ENCODE measurements around the gene DCST1.

Gene DCST1

GRCh38 chr1:155014709-155015508 lies 18.7 kb upstream of the DCST1 start:
- DNase-seq (ENCODE audit: low read depth in 1 of 2, low spot score in 1 of 2) = peak in 1 of 2 experiments; percentile 39
- Histone ChIP-seq H3K27me3 (ENCODE audit: insufficient read depth, poor library complexity, severe bottlenecking) (no peaks in the 10 kb centered on the region), H3K4me3 (replicated peaks; ENCODE audit: insufficient read depth, low read length) (no peak overlapping the region), H3K27ac (replicated peaks) (no peak overlapping the region)
- no peak for TF ChIP-seq GABPA (IDR thresholded peaks at IDR 0.05; ENCODE audit: low read depth)
- TF ChIP-seq SPI1 (IDR thresholded peaks at IDR 0.05; ENCODE audit: borderline replicate concordance, low read depth) = no peak
- TF ChIP-seq, protein P1, sequence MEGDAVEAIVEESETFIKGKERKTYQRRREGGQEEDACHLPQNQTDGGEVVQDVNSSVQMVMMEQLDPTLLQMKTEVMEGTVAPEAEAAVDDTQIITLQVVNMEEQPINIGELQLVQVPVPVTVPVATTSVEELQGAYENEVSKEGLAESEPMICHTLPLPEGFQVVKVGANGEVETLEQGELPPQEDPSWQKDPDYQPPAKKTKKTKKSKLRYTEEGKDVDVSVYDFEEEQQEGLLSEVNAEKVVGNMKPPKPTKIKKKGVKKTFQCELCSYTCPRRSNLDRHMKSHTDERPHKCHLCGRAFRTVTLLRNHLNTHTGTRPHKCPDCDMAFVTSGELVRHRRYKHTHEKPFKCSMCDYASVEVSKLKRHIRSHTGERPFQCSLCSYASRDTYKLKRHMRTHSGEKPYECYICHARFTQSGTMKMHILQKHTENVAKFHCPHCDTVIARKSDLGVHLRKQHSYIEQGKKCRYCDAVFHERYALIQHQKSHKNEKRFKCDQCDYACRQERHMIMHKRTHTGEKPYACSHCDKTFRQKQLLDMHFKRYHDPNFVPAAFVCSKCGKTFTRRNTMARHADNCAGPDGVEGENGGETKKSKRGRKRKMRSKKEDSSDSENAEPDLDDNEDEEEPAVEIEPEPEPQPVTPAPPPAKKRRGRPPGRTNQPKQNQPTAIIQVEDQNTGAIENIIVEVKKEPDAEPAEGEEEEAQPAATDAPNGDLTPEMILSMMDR (IDR thresholded peaks at IDR 0.05; ENCODE audit: insufficient read depth, low read length) = no peak
- TF ChIP-seq POLR2AphosphoS5 (IDR thresholded peaks at IDR 0.05; ENCODE audit: low read depth) = no peak; the same call in 1 of the 2 replicates
- TF ChIP-seq, protein P2, sequence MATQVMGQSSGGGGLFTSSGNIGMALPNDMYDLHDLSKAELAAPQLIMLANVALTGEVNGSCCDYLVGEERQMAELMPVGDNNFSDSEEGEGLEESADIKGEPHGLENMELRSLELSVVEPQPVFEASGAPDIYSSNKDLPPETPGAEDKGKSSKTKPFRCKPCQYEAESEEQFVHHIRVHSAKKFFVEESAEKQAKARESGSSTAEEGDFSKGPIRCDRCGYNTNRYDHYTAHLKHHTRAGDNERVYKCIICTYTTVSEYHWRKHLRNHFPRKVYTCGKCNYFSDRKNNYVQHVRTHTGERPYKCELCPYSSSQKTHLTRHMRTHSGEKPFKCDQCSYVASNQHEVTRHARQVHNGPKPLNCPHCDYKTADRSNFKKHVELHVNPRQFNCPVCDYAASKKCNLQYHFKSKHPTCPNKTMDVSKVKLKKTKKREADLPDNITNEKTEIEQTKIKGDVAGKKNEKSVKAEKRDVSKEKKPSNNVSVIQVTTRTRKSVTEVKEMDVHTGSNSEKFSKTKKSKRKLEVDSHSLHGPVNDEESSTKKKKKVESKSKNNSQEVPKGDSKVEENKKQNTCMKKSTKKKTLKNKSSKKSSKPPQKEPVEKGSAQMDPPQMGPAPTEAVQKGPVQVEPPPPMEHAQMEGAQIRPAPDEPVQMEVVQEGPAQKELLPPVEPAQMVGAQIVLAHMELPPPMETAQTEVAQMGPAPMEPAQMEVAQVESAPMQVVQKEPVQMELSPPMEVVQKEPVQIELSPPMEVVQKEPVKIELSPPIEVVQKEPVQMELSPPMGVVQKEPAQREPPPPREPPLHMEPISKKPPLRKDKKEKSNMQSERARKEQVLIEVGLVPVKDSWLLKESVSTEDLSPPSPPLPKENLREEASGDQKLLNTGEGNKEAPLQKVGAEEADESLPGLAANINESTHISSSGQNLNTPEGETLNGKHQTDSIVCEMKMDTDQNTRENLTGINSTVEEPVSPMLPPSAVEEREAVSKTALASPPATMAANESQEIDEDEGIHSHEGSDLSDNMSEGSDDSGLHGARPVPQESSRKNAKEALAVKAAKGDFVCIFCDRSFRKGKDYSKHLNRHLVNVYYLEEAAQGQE (IDR thresholded peaks at IDR 0.05; ENCODE audit: insufficient replicate concordance, low read depth) = no peak

- TF ChIP-seq, protein P1 (IDR thresholded peaks at IDR 0.05; ENCODE audit: insufficient read depth, low read length) = no peak
- TF ChIP-seq, protein P2 (IDR thresholded peaks at IDR 0.05; ENCODE audit: insufficient replicate concordance, low read depth) = no peak
- TF ChIP-seq POLR2AphosphoS5 (IDR thresholded peaks at IDR 0.05; ENCODE audit: low read depth) (no peak; the same call in 1 of the 2 replicates), SPI1 (IDR thresholded peaks at IDR 0.05; ENCODE audit: borderline replicate concordance, low read depth) (no peak), GABPA (IDR thresholded peaks at IDR 0.05; ENCODE audit: low read depth) (no peak)
These were observed 17.9 kb upstream of the DCST1 start for GRCh38 chr1:155015527-155016230.

DNA sequence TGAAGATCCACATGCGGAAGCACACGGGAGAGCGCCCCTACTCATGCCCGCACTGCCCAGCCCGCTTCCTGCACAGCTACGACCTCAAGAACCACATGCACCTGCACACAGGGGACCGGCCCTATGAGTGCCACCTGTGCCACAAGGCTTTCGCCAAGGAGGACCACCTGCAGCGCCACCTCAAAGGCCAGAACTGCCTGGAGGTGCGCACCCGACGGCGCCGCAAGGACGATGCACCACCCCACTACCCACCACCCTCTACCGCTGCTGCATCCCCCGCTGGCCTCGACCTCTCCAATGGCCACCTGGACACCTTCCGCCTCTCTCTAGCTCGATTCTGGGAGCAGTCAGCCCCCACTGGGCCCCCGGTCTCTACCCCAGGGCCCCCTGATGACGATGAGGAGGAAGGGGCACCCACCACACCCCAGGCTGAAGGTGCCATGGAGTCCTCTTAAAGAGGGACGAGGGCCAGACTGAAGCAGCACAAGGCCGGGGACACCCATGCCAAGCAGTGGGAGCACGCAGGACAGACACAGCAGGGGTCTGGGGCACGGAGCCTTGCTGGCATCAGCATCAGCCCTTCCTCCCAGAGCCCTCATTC lies 17.3 kb upstream of the DCST1 start:
- no peak overlapping the region; the same call in 1 of the 2 replicates for H3K27ac ChIP-seq (replicated peaks)
- TF ChIP-seq SPI1 (IDR thresholded peaks at IDR 0.05; ENCODE audit: borderline replicate concordance, low read depth) (no peak), POLR2AphosphoS5 (IDR thresholded peaks at IDR 0.05; ENCODE audit: low read depth) (peak; percentile 67)
- TF ChIP-seq, protein P2 (IDR thresholded peaks at IDR 0.05; ENCODE audit: insufficient replicate concordance, low read depth) = no peak
- H3K4me3 ChIP-seq (replicated peaks; ENCODE audit: insufficient read depth, low read length) = no peak overlapping the region
- no peaks in the 10 kb centered on the region for H3K27me3 ChIP-seq (ENCODE audit: insufficient read depth, poor library complexity, severe bottlenecking)
- peak in 1 of 2 experiments; percentile 28 for DNase-seq (ENCODE audit: low read depth in 1 of 2, low spot score in 1 of 2)

More at GRCh38 chr1:155015527-155016230, 17.9 kb upstream of the DCST1 start:
- Histone ChIP-seq H3K4me3 (replicated peaks; ENCODE audit: insufficient read depth, low read length) (no peak overlapping the region), H3K27me3 (ENCODE audit: insufficient read depth, poor library complexity, severe bottlenecking) (no peaks in the 10 kb centered on the region), H3K27ac (replicated peaks) (no peak overlapping the region)
- DNase-seq (ENCODE audit: low read depth in 1 of 2, low spot score in 1 of 2) = peak in 1 of 2 experiments; percentile 45
